CMK (cell line): ENCODE measurements around the gene FAM24A.
"Not testable (repeated sequence)": the region's sequence is repeated elsewhere in the genome, so short reads cannot be mapped to it uniquely, and the experiment has no call there.

Experiments used
- DNase-seq: peaks from one replicate; pipeline ENCODE4 v3.0.0-alpha.2; 2010; ENCODE audit warnings: low read depth

FAM24A gene

GRCh38 chr10:122910310-122910709 lies at the start of gene FAM24A:
Gene FAM24A, plus strand, starts transcription at chr10:122910610. Its CDS starts 1,025 bp downstream, at chr10:122911635.
- DNase-seq: no peak

- DNase-seq: no peak
Observed at GRCh38 chr10:122861711-122862161, 48.7 kb upstream of the FAM24A start.

- DNase-seq: no peak
Observed at GRCh38 chr10:122863216-122864193, 46.9 kb upstream of the FAM24A start.

GRCh38 chr10:122864194-122864592 lies 46.2 kb upstream of the FAM24A start:
- DNase-seq: no peak

- DNase-seq: no peak
Observed at GRCh38 chr10:122864901-122865300, 45.5 kb upstream of the FAM24A start.

- DNase-seq: not testable (repeated sequence)
Observed at GRCh38 chr10:122866757-122867482, 43.5 kb upstream of the FAM24A start.

- DNase-seq: not testable (repeated sequence)
Observed at GRCh38 chr10:122868768-122869167, 41.6 kb upstream of the FAM24A start.

GRCh38 chr10:122871947-122872346 lies 38.5 kb upstream of the FAM24A start:
- not testable (repeated sequence) for DNase-seq

- no peak for DNase-seq
Observed at GRCh38 chr10:122875843-122876466, 34.5 kb upstream of the FAM24A start.

- DNase-seq: no peak
Observed at GRCh38 chr10:122876467-122876855, 33.9 kb upstream of the FAM24A start.

GRCh38 chr10:122877264-122877663 lies 33.1 kb upstream of the FAM24A start:
- no peak for DNase-seq

GRCh38 chr10:122878799-122879338 lies 31.5 kb upstream of the FAM24A start:
- no peak for DNase-seq

GRCh38 chr10:122879339-122880273 lies 30.8 kb upstream of the FAM24A start, which contains the start of gene FAM24B:
Gene FAM24B, minus strand, starts transcription at chr10:122879581. Its CDS starts 29,066 bp downstream, at chr10:122850515.
- DNase-seq: peak; percentile 84

GRCh38 chr10:122882766-122883165 lies 27.6 kb upstream of the FAM24A start:
- DNase-seq: no peak

GRCh38 chr10:122884166-122884565 lies 26.2 kb upstream of the FAM24A start:
- no peak for DNase-seq

- no peak for DNase-seq
Observed at GRCh38 chr10:122894261-122894944, 16.0 kb upstream of the FAM24A start.

- not testable (repeated sequence) for DNase-seq
Observed at GRCh38 chr10:122903861-122904260, 6.5 kb upstream of the FAM24A start.

- no peak for DNase-seq
Observed at GRCh38 chr10:122911889-122912484, 1.6 kb downstream of the FAM24A start.

GRCh38 chr10:122915700-122916099 lies 5.3 kb downstream of the FAM24A start:
- no peak for DNase-seq

- DNase-seq: no peak
Observed at GRCh38 chr10:122930140-122930539, 19.7 kb downstream of the FAM24A start.
